GM19099 (cell line): ENCODE data around the gene AOPEP.

Experiments
- POLR2A ChIP-seq: IDR thresholded peaks from 3 replicates; pipeline ENCODE4 v1.6.1; 2011; ENCODE audit warnings: low read depth; ENCODE audit not compliant: insufficient read length; ENCODE audit errors: extremely low read depth

AOPEP gene

GRCh38 chr9:94851467-94851866, 125.0 kb downstream of the AOPEP start:
- TF ChIP-seq POLR2A, result no peak

GRCh38 chr9:94851892-94852291, 125.4 kb downstream of the AOPEP start:
- TF ChIP-seq POLR2A, result no peak

- no peak for TF ChIP-seq POLR2A
Observed at GRCh38 chr9:94852373-94852772, 125.9 kb downstream of the AOPEP start.

- TF ChIP-seq POLR2A, result no peak
Observed at GRCh38 chr9:94853887-94854286, 127.4 kb downstream of the AOPEP start.

GRCh38 chr9:94855903-94856302, 129.4 kb downstream of the AOPEP start:
- no peak for TF ChIP-seq POLR2A

GRCh38 chr9:94857791-94858190, 131.3 kb downstream of the AOPEP start:
- TF ChIP-seq POLR2A, result no peak

GRCh38 chr9:94859226-94859625, 132.7 kb downstream of the AOPEP start:
- TF ChIP-seq POLR2A, result no peak

GRCh38 chr9:94859891-94860290, 133.4 kb downstream of the AOPEP start:
- no peak for TF ChIP-seq POLR2A

GRCh38 chr9:94860678-94861588, 134.4 kb downstream of the AOPEP start:
- TF ChIP-seq POLR2A, result no peak

GRCh38 chr9:94861589-94862272, 135.2 kb downstream of the AOPEP start:
- TF ChIP-seq POLR2A, result no peak

GRCh38 chr9:94864196-94864595, 137.7 kb downstream of the AOPEP start:
- TF ChIP-seq POLR2A, result no peak

- no peak for TF ChIP-seq POLR2A
Observed at GRCh38 chr9:94864862-94865509, 138.5 kb downstream of the AOPEP start.

GRCh38 chr9:94865582-94866452, 139.3 kb downstream of the AOPEP start:
- TF ChIP-seq POLR2A, result no peak

GRCh38 chr9:94866770-94867169, 140.3 kb downstream of the AOPEP start:
- TF ChIP-seq POLR2A, result no peak
